Testis (tissue), 2 donors: ENCODE results near the gene PPFIBP2.

Source experiments
- CTCF ChIP-seq, 3 experiments: fragments of 450-650 bp in 2 of 3; fragments of 200-600 bp in 1 of 3; sonication (generic) in 1 of 3; IDR thresholded peaks; one replicate each; pipeline ENCODE4 v1.5.1; 2016 to 2019; ENCODE audit warnings: antibody characterized with exemption in 3 of 3, mild to moderate bottlenecking in 2 of 3, moderate library complexity in 1 of 3
- POLR2A ChIP-seq: fragments of 450-650 bp; IDR thresholded peaks from one replicate; pipeline ENCODE4 v1.6.1; 2017; ENCODE audit warnings: antibody characterized with exemption, mild to moderate bottlenecking, moderate library complexity

GRCh38 chr11:7584910-7585309 is 71.1 kb downstream of the PPFIBP2 start:
- TF ChIP-seq CTCF (IDR thresholded peaks at IDR 0.05), result no peak
- no peak for TF ChIP-seq POLR2A
